GM12801 (cell line): ENCODE data around the gene LRRC45.

ENCODE experiments used
- TF ChIP-seq, protein P1 (sequence below): IDR thresholded peaks from one replicate; pipeline ENCODE4 v1.5.1; 2011; ENCODE audit warnings: control low read depth; ENCODE audit not compliant: insufficient read length; ENCODE audit errors: extremely low read depth

The LRRC45 gene

DNA sequence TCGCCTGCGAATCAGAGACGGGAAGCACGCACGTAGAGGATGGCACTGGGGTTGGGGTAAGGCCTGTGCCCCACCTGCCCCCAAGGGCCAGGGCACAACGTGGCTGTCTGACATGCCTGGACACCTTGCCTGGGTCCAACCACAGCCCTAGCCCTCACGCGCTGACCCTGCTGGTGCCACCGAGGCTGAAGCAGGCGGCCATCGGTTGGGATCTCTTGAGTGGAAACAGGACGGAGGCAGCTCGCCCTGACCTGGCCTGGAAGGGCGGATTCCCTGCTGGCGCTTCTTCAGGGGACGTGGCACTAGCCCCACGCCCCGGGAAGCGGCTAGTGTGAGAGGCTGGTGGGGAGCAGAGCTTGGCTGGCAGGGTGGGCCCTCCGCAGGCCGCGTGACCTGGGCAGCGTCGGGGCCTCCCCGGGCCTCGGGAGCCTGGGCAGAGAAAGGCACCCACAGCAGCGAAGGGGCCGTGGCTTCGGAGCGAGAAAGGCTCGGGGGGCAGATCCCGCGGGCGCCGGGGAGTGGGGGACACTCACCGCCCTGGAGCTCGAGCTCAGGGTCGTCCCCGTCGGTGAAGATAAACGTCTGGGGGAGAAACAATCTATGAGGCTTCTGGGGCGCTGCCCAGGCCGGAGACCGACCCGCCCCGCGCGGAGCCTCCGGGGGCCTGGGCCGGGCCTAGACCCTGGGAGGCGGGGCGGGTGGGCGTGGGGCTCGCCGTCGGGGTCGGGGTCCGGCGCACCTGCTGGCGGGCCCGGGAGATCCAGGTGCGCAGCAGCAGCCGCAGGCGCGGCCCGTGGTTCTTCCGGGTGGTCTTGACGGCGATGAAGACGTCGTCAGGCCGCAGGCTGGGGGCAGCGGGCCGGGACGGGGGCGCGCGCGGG is 27.9 kb downstream of the LRRC45 start:
- TF ChIP-seq, protein P1, sequence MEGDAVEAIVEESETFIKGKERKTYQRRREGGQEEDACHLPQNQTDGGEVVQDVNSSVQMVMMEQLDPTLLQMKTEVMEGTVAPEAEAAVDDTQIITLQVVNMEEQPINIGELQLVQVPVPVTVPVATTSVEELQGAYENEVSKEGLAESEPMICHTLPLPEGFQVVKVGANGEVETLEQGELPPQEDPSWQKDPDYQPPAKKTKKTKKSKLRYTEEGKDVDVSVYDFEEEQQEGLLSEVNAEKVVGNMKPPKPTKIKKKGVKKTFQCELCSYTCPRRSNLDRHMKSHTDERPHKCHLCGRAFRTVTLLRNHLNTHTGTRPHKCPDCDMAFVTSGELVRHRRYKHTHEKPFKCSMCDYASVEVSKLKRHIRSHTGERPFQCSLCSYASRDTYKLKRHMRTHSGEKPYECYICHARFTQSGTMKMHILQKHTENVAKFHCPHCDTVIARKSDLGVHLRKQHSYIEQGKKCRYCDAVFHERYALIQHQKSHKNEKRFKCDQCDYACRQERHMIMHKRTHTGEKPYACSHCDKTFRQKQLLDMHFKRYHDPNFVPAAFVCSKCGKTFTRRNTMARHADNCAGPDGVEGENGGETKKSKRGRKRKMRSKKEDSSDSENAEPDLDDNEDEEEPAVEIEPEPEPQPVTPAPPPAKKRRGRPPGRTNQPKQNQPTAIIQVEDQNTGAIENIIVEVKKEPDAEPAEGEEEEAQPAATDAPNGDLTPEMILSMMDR = no peak

DNA sequence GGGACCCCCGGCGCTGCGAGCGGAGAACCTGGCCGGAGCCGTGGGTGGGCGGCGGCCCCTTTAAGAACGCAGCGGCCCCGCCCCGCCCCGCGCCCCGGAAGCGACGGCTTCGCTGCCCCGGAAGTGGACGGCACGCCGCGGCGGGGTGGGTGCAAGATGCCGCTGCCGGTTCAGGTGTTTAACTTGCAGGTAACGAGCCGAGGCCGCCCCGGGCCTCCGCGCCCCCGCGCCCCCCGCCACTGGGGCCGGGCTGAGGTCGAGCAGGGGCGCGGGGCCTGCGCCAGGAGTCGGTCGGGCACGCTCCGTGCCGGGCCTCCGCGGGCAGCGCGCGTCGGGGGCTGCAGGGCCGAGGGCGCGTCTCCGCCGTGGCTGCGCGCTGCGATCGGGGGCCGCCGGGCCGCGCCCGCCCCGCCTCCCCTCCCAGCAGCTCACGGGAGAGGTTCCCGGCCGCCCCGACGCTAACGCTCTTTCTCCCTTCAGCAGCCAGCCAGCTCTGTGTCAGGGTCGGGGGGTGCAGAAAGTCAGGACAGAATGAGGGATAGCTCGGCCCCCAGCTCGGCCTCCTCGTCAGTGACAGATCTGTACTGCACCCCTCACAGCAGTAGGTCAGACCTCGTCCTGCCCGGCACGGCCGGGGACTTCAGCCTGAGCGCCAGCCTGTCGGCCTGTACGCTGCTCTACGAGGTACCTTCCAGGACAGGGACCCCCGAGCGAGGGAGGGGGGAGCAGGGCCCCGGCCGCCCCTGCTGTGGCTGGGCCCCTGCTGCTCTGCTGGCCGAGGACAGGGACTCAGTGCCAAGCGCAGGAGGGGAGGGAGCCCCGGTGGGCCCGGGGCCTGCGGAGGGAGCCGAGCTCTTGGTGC is 28.9 kb downstream of the LRRC45 start, which contains the start of the genes GPS1 and RFNG:
TSS of gene GPS1 (plus strand) at position 123 of the 862 bp plus-strand sequence. CDS start at position 157, 34 bp downstream.
TSS of gene RFNG (minus strand) at position 36 of the 862 bp plus-strand sequence. CDS start 45 bp downstream, outside the sequence.
- TF ChIP-seq, protein P1 = no peak

DNA sequence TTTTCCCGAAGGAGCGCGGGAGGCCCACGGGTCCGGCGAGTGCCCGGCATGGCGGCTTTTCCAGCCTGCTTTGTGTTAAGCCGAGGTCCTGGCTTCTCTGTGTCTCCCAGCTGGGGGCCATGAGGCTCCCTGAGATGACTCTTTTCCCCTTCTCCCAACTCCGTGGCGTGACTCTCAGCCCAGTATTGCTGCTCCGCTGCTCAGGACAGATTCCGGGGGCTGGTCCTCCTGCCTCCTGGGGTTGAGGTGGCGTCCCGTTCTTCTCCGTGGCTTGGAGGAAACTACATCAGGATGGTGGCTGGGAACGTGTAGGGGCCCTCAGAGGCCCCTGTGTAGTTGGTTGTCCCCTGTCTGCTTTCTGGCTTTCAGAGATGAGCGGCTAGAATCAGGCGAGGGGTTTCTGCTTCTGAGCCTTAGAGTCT is 29.5 kb downstream of the LRRC45 start:
- TF ChIP-seq, protein P1 = no peak

DNA sequence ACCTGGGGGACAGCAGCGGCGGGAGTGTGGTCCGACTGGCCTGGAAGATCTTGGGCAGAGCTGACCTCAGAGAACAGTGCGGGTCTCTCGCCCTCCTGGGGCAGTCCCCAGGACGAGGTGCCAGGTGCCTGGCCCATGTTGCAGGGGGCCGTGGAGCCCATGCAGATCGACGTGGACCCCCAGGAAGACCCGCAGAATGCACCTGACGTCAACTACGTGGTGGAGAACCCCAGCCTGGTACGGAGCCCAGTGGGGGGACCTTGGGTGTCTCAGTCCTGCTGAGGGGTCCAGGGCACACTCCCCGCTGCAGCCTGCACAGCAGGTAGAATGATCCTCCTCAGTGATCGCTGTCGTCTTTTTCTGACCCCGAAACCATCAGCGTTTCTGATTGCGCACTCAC is 30.0 kb downstream of the LRRC45 start:
- TF ChIP-seq, protein P1 = no peak

DNA sequence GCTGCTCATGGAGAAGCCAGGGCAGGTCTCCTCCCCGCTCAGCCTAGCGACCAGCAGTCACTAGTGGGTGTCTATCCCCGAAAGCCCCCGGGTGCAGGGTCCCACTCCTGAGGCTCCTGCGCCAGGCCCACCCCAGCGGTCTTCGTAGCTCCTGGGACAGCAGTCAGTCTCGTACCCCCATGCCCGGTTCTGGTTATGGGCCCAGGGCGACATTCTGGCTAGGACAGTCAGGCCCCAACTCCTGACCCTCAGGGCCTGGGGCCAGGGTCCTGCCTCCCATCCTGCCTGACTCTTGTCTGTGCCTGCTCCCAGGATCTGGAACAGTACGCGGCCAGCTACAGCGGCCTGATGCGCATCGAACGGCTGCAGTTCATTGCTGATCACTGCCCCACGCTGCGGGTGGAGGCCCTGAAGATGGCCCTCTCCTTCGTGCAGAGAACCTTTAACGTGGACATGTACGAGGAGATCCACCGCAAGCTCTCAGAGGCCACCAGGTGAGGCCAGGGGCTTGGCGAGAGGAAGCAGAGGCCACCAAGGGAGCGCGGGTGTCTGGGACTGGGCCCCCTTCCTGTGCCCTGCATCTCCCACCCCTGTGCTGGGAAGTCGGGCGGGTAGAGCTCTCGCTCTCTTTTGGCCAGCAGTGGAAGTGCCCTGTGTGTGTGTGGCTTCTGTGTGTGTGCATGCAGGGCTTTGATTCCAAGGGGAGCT is 30.6 kb downstream of the LRRC45 start:
- TF ChIP-seq, protein P1 = no peak

DNA sequence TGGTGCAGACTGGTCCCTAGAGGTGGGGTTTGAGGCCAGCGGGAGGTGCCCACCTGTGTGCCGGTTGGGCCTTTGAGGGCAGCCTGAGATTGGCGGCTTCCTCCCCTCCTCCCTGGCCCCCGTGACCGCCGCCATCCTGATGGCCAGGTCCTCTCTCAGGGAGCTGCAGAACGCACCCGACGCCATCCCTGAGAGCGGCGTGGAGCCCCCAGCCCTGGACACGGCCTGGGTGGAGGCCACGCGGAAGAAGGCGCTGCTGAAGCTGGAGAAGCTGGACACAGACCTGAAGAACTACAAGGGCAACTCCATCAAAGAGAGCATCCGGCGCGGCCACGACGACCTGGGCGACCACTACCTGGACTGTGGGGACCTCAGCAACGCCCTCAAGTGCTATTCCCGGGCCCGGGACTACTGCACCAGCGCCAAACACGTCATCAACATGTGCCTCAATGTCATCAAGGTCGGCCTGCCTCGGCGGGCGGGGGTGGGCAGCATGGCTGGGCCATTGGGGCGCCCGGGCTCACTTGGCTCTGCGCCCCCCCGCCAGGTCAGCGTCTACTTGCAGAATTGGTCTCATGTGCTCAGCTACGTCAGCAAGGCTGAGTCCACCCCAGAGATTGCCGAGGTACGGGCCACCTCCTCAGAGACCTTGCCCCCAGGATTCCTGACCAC is 31.4 kb downstream of the LRRC45 start:
- TF ChIP-seq, protein P1 = no peak
